H1 (cell line): ENCODE measurements around the gene SHISA9. TPM values are rescaled to one million over a fixed set of nuclear protein-coding genes. Genes with fewer than 3 reads are reported as not detected.

Source experiments
- CTCF ChIA-PET: fragments of 300-600 bp; sonication (Branson Sonifier 250); formaldehyde crosslinking; loops from one replicate; lab custom pipeline; 2021; ENCODE audit not compliant: partially characterized antibody; lab: Charles Lee
- POLR2A ChIA-PET: fragments of 300-600 bp; sonication (Branson Sonifier 250); formaldehyde crosslinking; loops from one replicate; lab custom pipeline; 2021; ENCODE audit warnings: inconsistent platforms; ENCODE audit not compliant: partially characterized antibody; lab: Charles Lee
- DNase-seq, 2 experiments: peaks; one replicate each; pipeline versions ENCODE4 v3.0.0 to v3.0.0-alpha.2; 2010 to 2022; ENCODE audit warnings: low spot score in 2 of 2, low read depth in 1 of 2, mixed read lengths in 1 of 2
- FAIRE-seq: peaks from 2 replicates; lab custom pipeline; 2011; peaks lifted over from hg19 to GRCh38; lab: Jason Lieb, UNC
- H2AFZ ChIP-seq: 2 replicates; pipeline ENCODE4 v1.8.1; 2012; ENCODE audit warnings: low read length, inconsistent platforms
- H2AK5ac ChIP-seq: 2 replicates; pipeline ENCODE4 v1.6.1; 2013; ENCODE audit warnings: low read depth, low read length
- H2BK120ac ChIP-seq: replicated peaks from 2 replicates; pipeline ENCODE3; 2013; ENCODE audit warnings: low read depth, low read length, inconsistent platforms
- H2BK12ac ChIP-seq: 2 replicates; pipeline ENCODE4 v1.6.1; 2013; ENCODE audit warnings: low read depth, low read length
- H2BK15ac ChIP-seq: 2 replicates; pipeline ENCODE4 v1.6.1; 2013; ENCODE audit warnings: low read length
- H2BK20ac ChIP-seq: 2 replicates; pipeline ENCODE4 v1.6.1; 2013; ENCODE audit warnings: low read length
- H2BK5ac ChIP-seq: 2 replicates; pipeline ENCODE4 v1.6.1; 2013; ENCODE audit warnings: low read depth, low read length
- H3K14ac ChIP-seq: 2 replicates; pipeline ENCODE4 v1.6.1; 2013; ENCODE audit warnings: inconsistent platforms; ENCODE audit not compliant: insufficient read length
- H3K18ac ChIP-seq: 2 replicates; pipeline ENCODE4 v1.6.1; 2013; ENCODE audit warnings: low read length; ENCODE audit errors: extremely low read depth
- H3K23ac ChIP-seq: 2 replicates; pipeline ENCODE4 v1.6.1; 2013; ENCODE audit warnings: inconsistent platforms; ENCODE audit not compliant: insufficient read length
- H3K23me2 ChIP-seq: 2 replicates; pipeline ENCODE4 v1.6.1; 2013; ENCODE audit warnings: low read depth, low read length
- H3K27ac ChIP-seq: 2 replicates; pipeline ENCODE4 v1.6.1; 2011; ENCODE audit warnings: low read depth, low read length, inconsistent platforms
- H3K27me3 ChIP-seq, 4 experiments: replicated peaks in 1 of 4; 1 replicate in 1 of 4; 2 replicates in 3 of 4; pipeline versions ENCODE4 v1.6.1 to v1.8.1; 2011 to 2013; ENCODE audit warnings: low read length in 3 of 4, mild to moderate bottlenecking in 3 of 4, inconsistent platforms in 2 of 4, mixed read lengths in 2 of 4, moderate library complexity in 1 of 4; ENCODE audit not compliant: control insufficient read depth in 3 of 4, insufficient read depth in 3 of 4; ENCODE audit errors: extremely low read depth in 1 of 4
- H3K36me3 ChIP-seq, 4 experiments: 2 replicates each; pipeline versions ENCODE4 v1.6.1 to v1.8.1; 2011 to 2013; ENCODE audit warnings: mild to moderate bottlenecking in 4 of 4, low read length in 3 of 4, moderate library complexity in 2 of 4, control low read depth in 1 of 4, inconsistent platforms in 1 of 4; ENCODE audit not compliant: insufficient read depth in 4 of 4, control insufficient read depth in 2 of 4
- H3K4ac ChIP-seq: replicated peaks from 2 replicates; pipeline ENCODE3; 2013; ENCODE audit warnings: low read length, low read depth, mixed read lengths, inconsistent platforms; ENCODE audit not compliant: insufficient read length
- H3K4me1 ChIP-seq, 4 experiments: replicated peaks in 1 of 4; 1 replicate in 1 of 4; 2 replicates in 3 of 4; pipeline versions ENCODE4 v1.6.1 to v1.8.1; 2011 to 2013; ENCODE audit warnings: low read length in 3 of 4, inconsistent platforms in 2 of 4, mixed read lengths in 1 of 4; ENCODE audit not compliant: insufficient read depth in 4 of 4, control insufficient read depth in 3 of 4
- H3K4me2 ChIP-seq, 2 experiments: 2 replicates each; pipeline versions ENCODE4 v1.6.1 to v1.8.1; 2011 to 2013; ENCODE audit warnings: low read depth in 2 of 2, low read length in 2 of 2, control low read depth in 1 of 2, inconsistent platforms in 1 of 2, mild to moderate bottlenecking in 1 of 2; ENCODE audit not compliant: insufficient read depth in 1 of 2
- H3K4me3 ChIP-seq, 4 experiments: fragments of 200-600, 300-600 bp in 1 of 4; sonication (generic), shearing (Covaris generic), sonication (Bioruptor Twin) in 1 of 4; 2 replicates each; pipeline versions ENCODE4 v1.5.1 to v1.8.1; 2011 to 2016; ENCODE audit warnings: low read length in 4 of 4, low read depth in 3 of 4, control low read depth in 2 of 4, inconsistent platforms in 2 of 4, mild to moderate bottlenecking in 2 of 4, mixed read lengths in 1 of 4, moderate library complexity in 1 of 4; ENCODE audit not compliant: insufficient read depth in 2 of 4; ENCODE audit errors: extremely low read depth in 1 of 4
- H3K56ac ChIP-seq: replicated peaks from 2 replicates; pipeline ENCODE3; 2013; ENCODE audit warnings: low read depth, mild to moderate bottlenecking, mixed read lengths, low read length, inconsistent platforms; ENCODE audit not compliant: insufficient read length
- H3K79me1 ChIP-seq: 2 replicates; pipeline ENCODE4 v1.6.1; 2013; ENCODE audit warnings: low read depth, low read length, control low read depth
- H3K79me2 ChIP-seq, 2 experiments: 2 replicates each; pipeline versions ENCODE4 v1.6.1 to v1.8.1; 2012 to 2013; ENCODE audit warnings: low read length in 2 of 2, mild to moderate bottlenecking in 2 of 2, inconsistent platforms in 1 of 2; ENCODE audit not compliant: insufficient read depth in 2 of 2, control insufficient read depth in 1 of 2
- H3K9ac ChIP-seq, 4 experiments: replicated peaks in 1 of 4; 1 replicate in 1 of 4; 2 replicates in 3 of 4; pipeline versions ENCODE4 v1.6.1 to v1.8.1; 2011 to 2013; ENCODE audit warnings: low read depth in 3 of 4, low read length in 3 of 4, control low read depth in 2 of 4, mild to moderate bottlenecking in 2 of 4, moderate library complexity in 2 of 4, inconsistent platforms in 1 of 4; ENCODE audit errors: extremely low read depth in 1 of 4
- H3K9me3 ChIP-seq, 2 experiments: 2 replicates each; pipeline versions ENCODE4 v1.6.1 to v1.8.1; 2012 to 2013; ENCODE audit warnings: mild to moderate bottlenecking in 2 of 2, moderate library complexity in 2 of 2, control low read depth in 1 of 2, inconsistent platforms in 1 of 2, low read depth in 1 of 2, low read length in 1 of 2, mixed read lengths in 1 of 2; ENCODE audit not compliant: insufficient read depth in 2 of 2
- H4K20me1 ChIP-seq, 2 experiments: replicated peaks in 1 of 2; 2 replicates each; pipeline versions ENCODE3 to v1.8.1; 2011 to 2013; ENCODE audit warnings: inconsistent platforms in 2 of 2, low read length in 2 of 2, mild to moderate bottlenecking in 1 of 2; ENCODE audit not compliant: insufficient read depth in 2 of 2, control insufficient read depth in 1 of 2
- H4K5ac ChIP-seq: 2 replicates; pipeline ENCODE4 v1.6.1; 2013; ENCODE audit warnings: low read length, low read depth, mixed read lengths, inconsistent platforms; ENCODE audit not compliant: insufficient read length
- H4K8ac ChIP-seq: 2 replicates; pipeline ENCODE4 v1.8.0; 2013; ENCODE audit warnings: mild to moderate bottlenecking, moderate library complexity, low read length, inconsistent platforms; ENCODE audit not compliant: insufficient read depth; ENCODE audit errors: extremely low read depth
- H4K91ac ChIP-seq: replicated peaks from 2 replicates; pipeline ENCODE3; 2013; ENCODE audit warnings: low read length, mixed read lengths, inconsistent platforms; ENCODE audit not compliant: insufficient read length
- ASH2L ChIP-seq: fragments of 200-600, 300-600 bp; sonication (generic); IDR thresholded peaks from one replicate; pipeline ENCODE4 v1.7.1; 2017; ENCODE audit warnings: low read length
- CBX5 ChIP-seq: fragments of 300-800, 300-1000 bp; sonication (generic); IDR thresholded peaks from 2 replicates; pipeline ENCODE4 v1.7.1; 2016; ENCODE audit warnings: antibody characterized with exemption, low read length, low read depth
- CHD2 ChIP-seq: IDR thresholded peaks from 2 replicates; pipeline ENCODE4 v1.6.1; 2012; ENCODE audit warnings: low read length, improper control_type of control experiment
- KDM4A ChIP-seq: IDR thresholded peaks from one replicate; pipeline ENCODE4 v1.7.1; 2012; ENCODE audit warnings: low read depth, mild to moderate bottlenecking, moderate library complexity, low read length, inconsistent platforms; ENCODE audit not compliant: severe bottlenecking
- MAFK ChIP-seq: IDR thresholded peaks from 2 replicates; pipeline ENCODE4 v1.6.1; 2012; ENCODE audit warnings: low read depth, mild to moderate bottlenecking, improper control_type of control experiment, low read length
- RAD21 ChIP-seq, 2 experiments: IDR thresholded peaks in 1 of 2; conservative IDR thresholded peaks in 1 of 2; 2 replicates each; pipeline ENCODE4 v1.6.1; 2011; ENCODE audit warnings: low read depth in 2 of 2, low read length in 2 of 2, improper control_type of control experiment in 1 of 2, inconsistent platforms in 1 of 2, mild to moderate bottlenecking in 1 of 2, moderate library complexity in 1 of 2
- SIN3A ChIP-seq, 2 experiments: IDR thresholded peaks in 1 of 2; conservative IDR thresholded peaks in 1 of 2; 2 replicates each; pipeline ENCODE4 v1.6.1; 2011 to 2012; ENCODE audit warnings: low read length in 2 of 2, improper control_type of control experiment in 1 of 2, low read depth in 1 of 2, mild to moderate bottlenecking in 1 of 2
- SP1 ChIP-seq: IDR thresholded peaks from 2 replicates; pipeline ENCODE4 v1.6.1; 2011; ENCODE audit warnings: low read depth, low read length
- SUZ12 ChIP-seq: fragments of 200-600 bp; sonication (generic); IDR thresholded peaks from 2 replicates; pipeline ENCODE4 v1.6.1; 2012; ENCODE audit warnings: mild to moderate bottlenecking, inconsistent platforms, low read length, moderate library complexity, mixed read lengths
- YY1 ChIP-seq: IDR thresholded peaks from 2 replicates; pipeline ENCODE4 v1.6.1; 2011; ENCODE audit warnings: low read depth, mild to moderate bottlenecking, low read length
- WGBS, 2 experiments: shearing (Covaris generic) in 1 of 2; methylation state at CpG; one replicate each; pipeline versions ENCODE4 v1.1.6 to v1.1.7; 2013 to 2015; ENCODE audit warnings: low lambda C conversion rate in 2 of 2, mixed read lengths in 2 of 2, inconsistent platforms in 1 of 2, low coverage in 1 of 2, missing lambda C conversion rate in 1 of 2; ENCODE audit not compliant: insufficient replicate concordance in 2 of 2, insufficient coverage in 1 of 2, insufficient read length in 1 of 2; ENCODE audit errors: extremely low coverage in 1 of 2, missing lambda C conversion rate in 1 of 2; 5-methylcytosine and 5-hydroxymethylcytosine counted together
- polyA plus RNA-seq, 7 experiments: library from polyadenylated mRNA; depleted of rRNA in 3 of 7; stranded (reverse) in 5 of 7; unstranded in 2 of 7; fragments of >200 nt in 5 of 7; fragments of 200-250 nt in 2 of 7; gene quantifications; 1 replicate in 5 of 7; 2 replicates in 1 of 7; 4 replicates in 1 of 7; pipeline versions ENCODE4 v1.2.1 to v1.2.3, GENCODE V29; 2011 to 2013; ENCODE audit warnings: missing spikeins in 2 of 7, mixed read lengths in 2 of 7
- total RNA-seq: library from RNA; stranded (reverse); fragmentation: NEBNext Ultra II Directional; extraction: Animal tissue kit (Norgen Biotek cat#: 25700); gene quantifications from 2 replicates; pipeline ENCODE4 v1.2.1, GENCODE V29; 2021

Gene SHISA9
- total and polyA plus RNA-seq, 2 of the 8 experiments (the other 6 are each of a cell fraction or from before 2014, with no cell fraction given), result 25.6 to 39.8 TPM

GRCh38 chr16:12903407-12904328, 2.3 kb downstream of the SHISA9 start:
- Histone ChIP-seq H3K23me2 (peaks cover 22% of the 10 kb centered on the region), H4K20me1 (peaks cover 14 to 21% of the 10 kb centered on the region in 2 experiments), H2BK20ac (no peak overlapping the region), H3K4me3 (peak overlapping the region; percentile 82 to 97 (median 94)), H3K27ac (0 out of 2 replicates have a peak overlapping the region, but pooled peaks have one; percentile 9), H3K27me3 (peaks cover 0 to 2% (median 0%) of the 10 kb centered on the region in 4 experiments; a peak in 3 of 7 replicates), H2BK15ac (no peak overlapping the region), H3K18ac (peak overlapping the region; percentile 95; the same call in 1 of the 2 replicates), H3K4me2 (peak overlapping the region; percentile 75 to 95)
- TF ChIP-seq SP1 (no peak), SIN3A (conservative IDR thresholded peaks at IDR 0.05 in 1 of 2, IDR thresholded peaks at IDR 0.05 in 1 of 2; ENCODE audit: low read depth in 1 of 2, low read length in 2 of 2) (no peak), CBX5 (no peak), CHD2 (no peak), MAFK (no peak), YY1 (no peak), KDM4A (no peak), ASH2L (peak; percentile 14), RAD21 (IDR thresholded peaks at IDR 0.05 in 1 of 2, conservative IDR thresholded peaks at IDR 0.05 in 1 of 2; ENCODE audit: low read depth in 2 of 2, low read length in 2 of 2) (peak in 1 of 2 experiments; percentile 6; a peak in 1 of 4 replicates), SUZ12 (no peak)
- TF ChIP-seq, all 59 proteins: peak for 2
- Histone ChIP-seq H3K14ac (no peak overlapping the region), H4K91ac (no peak overlapping the region), H4K5ac (no peak overlapping the region), H2BK120ac (no peak overlapping the region), H2BK12ac (no peak overlapping the region), H3K9me3 (no peaks in the 10 kb centered on the region), H2BK5ac (peak overlapping the region; percentile 35; the same call in 1 of the 2 replicates), H3K9ac (peak overlapping the region in 3 of 4 experiments; percentile 51 to 58 (median 56); a peak in 6 of 7 replicates), H2AK5ac (no peak overlapping the region), H3K56ac (no peak overlapping the region), H3K36me3 (peaks cover 0 to 8% (median 2%) of the 10 kb centered on the region in 4 experiments; a peak in 4 of 8 replicates), H3K4me1 (peaks cover 9 to 17% (median 10%) of the 10 kb centered on the region in 4 experiments), H3K79me1 (peaks cover 8% of the 10 kb centered on the region; the same call in 1 of the 2 replicates), H4K8ac (peak overlapping the region; percentile 68), H2AFZ (no peak overlapping the region), H3K4ac (no peak overlapping the region), H3K23ac (no peak overlapping the region), H3K79me2 (peaks cover 0 to 63% of the 10 kb centered on the region in 2 experiments; a peak in 3 of 4 replicates)
- WGBS, 2 experiments, result 2% methylated on average over 37 of the region's 38 CpGs; no CpG with 5 or more reads in 1 of the 2 experiments
- ChIA-PET CTCF (interaction anchor here (0.6 to 1.7 kb wide), 12 partner anchors 8 to 962 kb away, joined by 3 to 5 read pairs (median 3); no protein-coding TSS in a partner anchor), POLR2A (interaction anchor here (0.6 to 3.3 kb wide), 8 partner anchors 13 to 447 kb away, joined by 3 to 10 read pairs (median 3); no protein-coding TSS in a partner anchor)
- DNase-seq (peak in 1 of 2 experiments; percentile 65), FAIRE-seq (no peak)
